A673 (cell line): Measurements from ENCODE around the gene DUSP15. TPM values are rescaled to one million over a fixed set of nuclear protein-coding genes. Genes with fewer than 3 reads are reported as not detected.

Experiments used
- BruUV-seq: library from RNA; stranded (reverse); fragments of 400-500 nt; replicated peaks from 2 replicates; lab custom pipeline; 2021; lab: Mats Ljungman, UMichigan
- CTCF ChIA-PET: fragments of 300-600 bp; sonication (Branson Sonifier 250); formaldehyde crosslinking; loops from one replicate; lab custom pipeline; 2022; ENCODE audit warnings: antibody characterized with exemption; lab: Charles Lee
- POLR2A ChIA-PET: fragments of 300-600 bp; sonication (Branson Sonifier 250); formaldehyde crosslinking; loops from one replicate; lab custom pipeline; 2022; ENCODE audit warnings: antibody characterized with exemption; ENCODE audit not compliant: low non-redundant PET; lab: Charles Lee
- DNase-seq: peaks from one replicate; pipeline ENCODE4 v3.0.0-alpha.2; 2015; ENCODE audit warnings: low spot score
- H3K27ac ChIP-seq: fragments of 200-600 bp; sonication (generic); 2 replicates; pipeline ENCODE4 v1.5.1; 2016; ENCODE audit warnings: mixed run types, low read depth, mild to moderate bottlenecking, mixed read lengths, antibody characterized with exemption, low read length; ENCODE audit not compliant: poor library complexity, severe bottlenecking
- H3K27me3 ChIP-seq: fragments of 200-600 bp; sonication (generic); replicated peaks from 2 replicates; pipeline ENCODE4 v1.6.1; 2017; ENCODE audit warnings: mixed run types, low read depth, mild to moderate bottlenecking, mixed read lengths, antibody characterized with exemption, low read length; ENCODE audit not compliant: insufficient read depth, poor library complexity
- H3K36me3 ChIP-seq: fragments of 200-600 bp; sonication (generic); 2 replicates; pipeline ENCODE4 v1.6.1; 2016; ENCODE audit warnings: mixed run types, mild to moderate bottlenecking, mixed read lengths, antibody characterized with exemption, low read length; ENCODE audit not compliant: insufficient read depth, poor library complexity, severe bottlenecking
- H3K4me1 ChIP-seq: fragments of 200-600 bp; sonication (generic); 2 replicates; pipeline ENCODE4 v1.6.1; 2017; ENCODE audit warnings: mixed run types, mild to moderate bottlenecking, mixed read lengths, antibody characterized with exemption, low read length; ENCODE audit not compliant: insufficient read depth, poor library complexity, severe bottlenecking
- H3K4me3 ChIP-seq: fragments of 200-600 bp; sonication (generic); 2 replicates; pipeline ENCODE4 v1.5.1; 2016; ENCODE audit warnings: low read depth, mixed run types, mild to moderate bottlenecking, mixed read lengths, low read length; ENCODE audit not compliant: poor library complexity, severe bottlenecking
- H3K9me3 ChIP-seq: fragments of 200-600 bp; sonication (generic); 2 replicates; pipeline ENCODE4 v1.6.1; 2016; ENCODE audit warnings: mixed run types, low read depth, mild to moderate bottlenecking, mixed read lengths, antibody characterized with exemption, low read length; ENCODE audit not compliant: poor library complexity, severe bottlenecking
- EZH2 ChIP-seq: fragments of 200-600 bp; sonication (generic); IDR thresholded peaks from 2 replicates; pipeline ENCODE4 v1.6.1; 2017; ENCODE audit warnings: borderline replicate concordance, low read depth, mild to moderate bottlenecking, mixed read lengths, antibody characterized with exemption, low read length; ENCODE audit not compliant: poor library complexity, severe bottlenecking
- intact Hi-C: fragments of 100-400 bp; cut with micrococcal nuclease; formaldehyde crosslinking; loops from one replicate; pipeline ENCODE4 v1.10.0; 2022; ENCODE audit not compliant: unreplicated experiment
- total RNA-seq: library from RNA; stranded (reverse); gene quantifications from 2 replicates; pipeline ENCODE4 v1.2.3, GENCODE V29; 2021
- TF ChIP-seq, protein P1 (sequence below): fragments of 300-800, 200-600 bp; sonication (generic); conservative IDR thresholded peaks from 2 replicates; pipeline ENCODE4 v1.5.1; 2017; ENCODE audit warnings: low read depth, mild to moderate bottlenecking, antibody characterized with exemption, low read length, moderate library complexity, mixed read lengths

DUSP15 gene
- total RNA-seq, 1 experiment from 2014 or later = not detected

DNA sequence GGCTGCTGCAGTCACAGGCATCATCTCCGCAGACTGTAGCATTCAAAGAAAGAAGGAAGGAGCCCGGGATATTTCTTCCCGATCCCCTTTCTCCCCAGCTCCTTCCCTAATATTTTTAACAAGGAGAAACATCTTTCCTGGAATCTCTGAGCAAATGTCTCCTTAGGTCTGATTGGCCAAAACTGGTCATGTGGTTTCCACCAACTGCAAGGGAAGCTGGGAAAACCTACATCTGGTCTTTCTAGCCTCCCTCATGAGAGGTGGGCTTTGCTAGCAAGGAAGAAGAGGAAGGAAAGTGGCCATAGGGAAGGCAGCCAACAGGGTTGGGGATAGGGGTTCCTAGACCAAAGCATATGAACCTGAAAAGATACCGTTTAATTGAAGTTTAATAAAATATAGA lies 46.4 kb upstream of the DUSP15 start:
- BruUV-seq = no TSS peak
- TF ChIP-seq, protein P1, sequence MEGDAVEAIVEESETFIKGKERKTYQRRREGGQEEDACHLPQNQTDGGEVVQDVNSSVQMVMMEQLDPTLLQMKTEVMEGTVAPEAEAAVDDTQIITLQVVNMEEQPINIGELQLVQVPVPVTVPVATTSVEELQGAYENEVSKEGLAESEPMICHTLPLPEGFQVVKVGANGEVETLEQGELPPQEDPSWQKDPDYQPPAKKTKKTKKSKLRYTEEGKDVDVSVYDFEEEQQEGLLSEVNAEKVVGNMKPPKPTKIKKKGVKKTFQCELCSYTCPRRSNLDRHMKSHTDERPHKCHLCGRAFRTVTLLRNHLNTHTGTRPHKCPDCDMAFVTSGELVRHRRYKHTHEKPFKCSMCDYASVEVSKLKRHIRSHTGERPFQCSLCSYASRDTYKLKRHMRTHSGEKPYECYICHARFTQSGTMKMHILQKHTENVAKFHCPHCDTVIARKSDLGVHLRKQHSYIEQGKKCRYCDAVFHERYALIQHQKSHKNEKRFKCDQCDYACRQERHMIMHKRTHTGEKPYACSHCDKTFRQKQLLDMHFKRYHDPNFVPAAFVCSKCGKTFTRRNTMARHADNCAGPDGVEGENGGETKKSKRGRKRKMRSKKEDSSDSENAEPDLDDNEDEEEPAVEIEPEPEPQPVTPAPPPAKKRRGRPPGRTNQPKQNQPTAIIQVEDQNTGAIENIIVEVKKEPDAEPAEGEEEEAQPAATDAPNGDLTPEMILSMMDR = no peak
- no peak for TF ChIP-seq EZH2
- no peaks in the 10 kb centered on the region for H3K4me1 ChIP-seq
- intact Hi-C loops = no loop called here
- H3K27me3 ChIP-seq = no peaks in the 10 kb centered on the region
- H3K27ac ChIP-seq = no peak overlapping the region
- no peak overlapping the region for H3K4me3 ChIP-seq
- no peaks in the 10 kb centered on the region for H3K9me3 ChIP-seq
- no peak for DNase-seq
- ChIA-PET CTCF (no interaction called here), POLR2A (interaction anchor here (0.6 kb wide), 1 partner anchor 35 kb away, joined by 3 read pairs; the partner anchor contains the start of gene PDRG1)
- no peaks in the 10 kb centered on the region for H3K36me3 ChIP-seq

DNA sequence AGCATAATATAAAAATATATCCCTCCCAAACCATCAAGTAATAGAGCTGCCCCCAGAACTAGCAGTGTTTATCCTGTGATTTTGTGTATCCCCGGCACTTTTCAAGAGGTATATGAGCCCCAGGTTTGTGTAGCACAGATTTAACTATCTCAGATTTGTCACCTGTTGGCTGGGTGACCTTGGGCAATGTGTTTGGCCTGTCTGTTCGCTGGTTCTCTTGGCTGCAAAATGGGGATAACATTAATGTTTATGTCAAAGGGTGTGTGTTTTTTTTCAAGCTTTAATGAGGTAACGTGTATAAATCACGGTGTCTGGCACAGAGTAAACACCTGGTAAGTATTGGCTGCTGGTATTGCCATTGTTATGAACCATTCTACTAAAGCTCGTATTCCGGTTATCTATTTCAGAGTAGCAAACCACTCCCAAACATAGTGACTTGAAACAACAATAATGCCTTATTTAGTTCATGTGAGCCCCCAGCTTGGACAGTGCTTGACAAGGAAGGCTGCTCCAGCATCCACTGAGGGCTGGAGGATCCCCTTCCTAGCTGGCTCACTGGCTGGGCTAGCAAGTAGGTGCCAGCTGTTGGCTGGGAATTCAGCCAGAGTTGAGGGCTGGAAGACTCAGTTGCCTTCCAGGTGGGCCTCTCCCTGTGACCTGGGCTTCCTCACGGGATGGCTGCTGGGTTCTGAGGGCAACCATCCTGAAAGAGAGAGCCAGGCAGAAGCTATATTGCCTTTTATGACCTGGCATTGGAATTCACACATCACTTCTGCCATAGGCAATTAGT lies 45.4 kb upstream of the DUSP15 start:
- no peaks in the 10 kb centered on the region for H3K36me3 ChIP-seq
- ChIA-PET CTCF (no interaction called here), POLR2A (no interaction called here)
- H3K4me3 ChIP-seq = no peak overlapping the region
- intact Hi-C loops = no loop called here
- no peaks in the 10 kb centered on the region for H3K4me1 ChIP-seq
- DNase-seq = no peak
- no peaks in the 10 kb centered on the region for H3K9me3 ChIP-seq
- BruUV-seq = no TSS peak
- TF ChIP-seq EZH2 = no peak
- TF ChIP-seq, protein P1 = no peak
- no peaks in the 10 kb centered on the region for H3K27me3 ChIP-seq
- no peak overlapping the region for H3K27ac ChIP-seq

DNA sequence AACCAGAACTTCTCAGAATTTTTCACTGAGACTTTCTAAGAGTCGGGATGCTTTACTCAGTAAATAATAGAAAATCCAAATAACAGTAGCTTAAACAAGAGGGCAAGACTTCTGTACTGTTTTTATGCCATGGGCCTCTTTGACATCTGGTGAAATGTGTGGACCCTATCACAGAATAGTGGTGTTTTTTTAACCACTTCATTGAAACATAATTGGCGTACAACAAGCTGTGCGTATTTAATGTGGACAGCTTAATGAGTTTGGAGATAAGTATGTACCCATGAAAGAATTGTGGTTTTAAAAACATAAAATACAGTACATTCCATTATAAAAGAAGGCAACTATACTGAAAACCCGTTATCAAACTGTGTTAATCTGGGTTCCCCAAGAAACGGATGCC lies 43.8 kb upstream of the DUSP15 start:
- POLR2A ChIA-PET = no interaction called here
- H3K4me3 ChIP-seq = no peak overlapping the region
- intact Hi-C loops = no loop called here
- H3K27me3 ChIP-seq = no peaks in the 10 kb centered on the region
- DNase-seq = no peak
- H3K9me3 ChIP-seq = no peaks in the 10 kb centered on the region
- no TSS peak for BruUV-seq
- no peak overlapping the region for H3K27ac ChIP-seq
- CTCF ChIA-PET = no interaction called here
- no peaks in the 10 kb centered on the region for H3K36me3 ChIP-seq
- H3K4me1 ChIP-seq = no peaks in the 10 kb centered on the region
- TF ChIP-seq EZH2 = no peak
- TF ChIP-seq, protein P1 = no peak
